GM19240 (cell line): ENCODE measurements around the gene CDK14.
"Not testable (repeated sequence)": the region's sequence is repeated elsewhere in the genome, so short reads cannot be mapped to it uniquely, and the experiment has no call there.

Source experiments
- DNase-seq: peaks from one replicate; pipeline ENCODE4 v3.0.0; 2011; ENCODE audit warnings: low spot score; ENCODE audit not compliant: insufficient read length

Gene CDK14

DNA sequence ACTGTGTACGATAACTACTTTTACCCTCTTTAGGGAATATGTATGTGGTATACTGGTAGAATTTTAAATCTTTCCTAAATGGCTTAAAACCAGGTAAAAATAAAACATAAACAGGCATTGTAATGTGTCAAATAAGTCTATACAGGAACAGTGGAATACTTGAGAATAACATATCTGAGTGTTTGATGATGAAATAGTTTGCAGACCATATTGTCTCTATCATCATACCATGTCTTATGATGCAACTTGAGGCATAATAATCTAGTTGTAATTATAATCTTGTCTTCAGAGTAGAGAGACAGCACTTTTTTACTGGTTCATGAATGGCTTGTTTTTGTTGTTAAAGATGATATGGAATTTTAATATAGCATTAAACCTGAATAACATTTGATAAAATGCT lies 293.5 kb downstream of the CDK14 start:
- DNase-seq, result no peak

DNA sequence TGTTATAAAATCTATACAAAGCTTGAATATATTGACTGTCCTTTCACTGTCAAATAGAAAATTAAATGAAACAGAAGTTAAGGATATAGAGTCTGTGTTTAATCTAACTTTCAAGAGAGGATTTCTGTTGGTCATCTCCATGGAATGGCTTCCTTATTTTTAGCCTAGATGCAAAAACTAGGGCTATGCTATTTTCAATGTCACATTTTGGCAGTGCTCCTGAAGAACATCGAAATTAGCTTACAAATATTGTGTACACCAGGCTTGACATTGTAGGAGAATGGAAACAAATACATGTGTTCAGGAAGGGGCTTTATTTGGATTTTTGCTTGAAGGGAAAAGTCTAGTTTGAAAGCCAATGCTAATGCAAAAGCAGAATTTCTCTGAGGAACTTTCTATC lies 295.4 kb downstream of the CDK14 start:
- no peak for DNase-seq

DNA sequence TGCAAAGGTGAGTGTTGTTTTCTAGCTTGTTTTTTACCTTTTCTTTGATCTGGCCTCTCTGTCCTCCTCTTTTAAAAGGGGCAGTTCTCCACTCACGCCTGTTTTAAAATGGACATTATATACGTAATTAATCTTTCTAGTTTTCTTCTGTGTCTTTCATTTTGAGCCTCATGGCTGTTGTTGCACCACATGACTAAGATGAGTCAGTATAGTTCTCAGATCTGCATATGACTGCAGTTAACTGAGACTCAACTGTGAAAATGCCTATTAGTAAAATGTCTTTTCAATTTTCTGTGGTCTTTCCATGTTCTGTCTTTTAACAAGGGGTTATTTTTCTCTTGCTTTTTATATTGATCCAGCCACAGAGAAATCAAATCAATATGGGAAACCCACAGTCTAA lies 296.1 kb downstream of the CDK14 start:
- peak; percentile 1 for DNase-seq

DNA sequence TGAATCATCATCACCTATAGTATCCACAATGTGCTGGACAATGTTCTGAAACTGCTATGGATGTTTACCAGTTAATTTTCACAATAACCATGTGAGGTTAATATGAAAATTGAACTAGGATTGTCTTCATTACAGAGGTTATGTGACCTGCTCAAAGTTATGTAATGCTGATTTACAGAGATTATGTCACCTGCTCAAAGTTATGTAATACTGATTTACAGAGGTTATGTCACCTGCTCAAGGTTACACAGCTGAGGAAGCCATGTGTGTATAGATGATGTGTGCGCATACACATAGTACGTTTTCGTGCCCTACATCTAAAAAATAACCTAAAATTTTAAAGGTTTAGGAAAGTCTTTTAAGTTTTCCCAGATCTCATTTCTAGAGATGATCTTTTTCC lies 298.0 kb downstream of the CDK14 start:
- DNase-seq, result no peak

GRCh38 chr7:90896458-90896857 lies 300.3 kb downstream of the CDK14 start:
- no peak for DNase-seq

DNA sequence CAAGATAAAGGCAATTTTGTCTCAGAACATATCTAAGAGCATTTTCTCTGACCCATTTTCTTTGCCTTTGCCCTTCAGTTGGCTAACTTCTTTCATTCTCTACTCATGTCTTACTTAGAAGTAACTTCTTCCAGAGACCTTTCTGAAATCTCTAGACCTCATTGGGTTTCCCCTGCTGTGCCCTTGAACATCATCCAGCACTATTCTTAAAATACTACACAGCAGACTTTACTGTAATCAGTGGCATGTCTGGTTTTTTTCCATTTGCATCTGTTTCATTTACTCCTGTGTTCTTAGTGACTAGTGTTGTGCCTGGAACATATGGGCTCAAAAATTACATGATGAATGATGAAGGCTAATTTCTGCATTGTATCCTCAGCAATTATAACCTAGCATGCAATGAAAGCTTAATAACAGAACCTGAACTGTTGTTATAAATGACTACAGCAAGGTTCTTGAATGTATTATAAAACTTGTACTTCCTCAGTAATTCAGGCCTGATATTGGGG lies 301.9 kb downstream of the CDK14 start:
- no peak for DNase-seq

DNA sequence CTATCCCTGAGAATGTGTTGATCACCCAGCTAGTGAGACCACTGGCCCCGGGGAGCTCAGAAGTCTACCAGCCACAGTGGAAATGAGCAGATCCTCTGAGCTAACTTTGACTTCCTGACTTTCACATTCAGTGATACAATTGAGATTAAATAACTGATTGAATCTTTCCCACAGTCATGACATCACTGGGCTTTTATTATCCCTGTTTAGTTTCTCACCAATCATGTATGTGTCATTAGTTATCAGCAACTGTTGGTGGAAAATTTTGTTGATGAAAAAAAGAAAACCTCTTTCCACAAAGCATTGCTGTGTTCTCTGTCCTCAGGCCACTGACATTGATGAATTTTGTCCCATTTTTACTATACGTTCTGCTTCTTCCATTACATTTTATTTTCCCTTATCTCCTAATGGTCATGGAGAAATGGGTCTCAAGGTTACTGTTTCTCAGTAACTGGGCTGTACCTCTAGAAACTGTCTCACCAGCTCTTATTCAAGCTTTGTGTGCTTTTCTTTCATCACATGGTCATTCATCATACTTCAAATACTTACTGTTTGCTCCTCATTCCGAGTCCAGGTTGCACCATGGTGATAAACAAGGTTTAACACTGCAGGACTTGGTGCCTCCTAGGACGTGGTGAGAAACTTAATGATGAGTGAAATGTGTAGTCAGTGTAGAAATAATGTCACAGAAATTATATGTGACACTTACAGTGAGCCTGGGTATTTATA lies 304.7 kb downstream of the CDK14 start:
- no peak for DNase-seq

DNA sequence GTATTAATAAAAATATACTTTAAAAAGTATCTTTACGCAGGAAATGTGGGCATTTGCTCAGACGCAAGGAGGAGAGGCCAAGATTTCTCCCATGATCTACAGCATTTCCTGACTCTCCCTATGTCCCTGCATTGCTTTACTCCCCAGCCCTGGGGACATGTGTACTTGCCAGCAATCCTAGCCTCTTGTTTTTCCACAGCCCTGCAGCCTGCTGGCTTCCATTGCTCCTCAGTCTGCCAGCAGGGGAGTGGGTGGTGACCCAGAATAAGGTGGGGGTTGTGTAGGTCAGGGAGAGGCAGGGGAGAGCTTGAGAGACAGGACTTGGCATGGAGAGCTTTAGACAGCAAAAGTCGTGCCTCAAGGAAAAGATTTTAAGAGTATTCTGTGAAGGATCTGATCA lies 307.7 kb downstream of the CDK14 start:
- no peak for DNase-seq

DNA sequence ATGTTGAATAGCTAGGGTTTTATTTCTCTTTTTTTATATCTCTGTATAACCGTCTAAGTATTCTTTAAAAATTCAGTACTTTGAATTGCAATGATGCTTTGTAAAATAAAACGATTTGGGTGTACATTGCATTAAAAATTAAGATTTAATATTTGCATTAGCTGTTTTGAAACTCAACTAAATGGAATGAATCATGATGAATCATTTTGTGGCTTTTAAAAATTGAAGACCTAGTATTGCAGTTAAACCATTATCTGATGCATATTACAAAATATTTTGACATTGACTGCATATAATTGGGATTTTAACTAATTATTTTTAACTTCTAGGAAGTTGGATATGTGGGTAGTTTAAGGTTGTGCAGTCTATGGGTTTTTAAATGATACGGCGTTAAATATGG lies 314.0 kb downstream of the CDK14 start:
- DNase-seq, result no peak

GRCh38 chr7:90916319-90916718 lies 320.2 kb downstream of the CDK14 start:
- DNase-seq, result no peak

DNA sequence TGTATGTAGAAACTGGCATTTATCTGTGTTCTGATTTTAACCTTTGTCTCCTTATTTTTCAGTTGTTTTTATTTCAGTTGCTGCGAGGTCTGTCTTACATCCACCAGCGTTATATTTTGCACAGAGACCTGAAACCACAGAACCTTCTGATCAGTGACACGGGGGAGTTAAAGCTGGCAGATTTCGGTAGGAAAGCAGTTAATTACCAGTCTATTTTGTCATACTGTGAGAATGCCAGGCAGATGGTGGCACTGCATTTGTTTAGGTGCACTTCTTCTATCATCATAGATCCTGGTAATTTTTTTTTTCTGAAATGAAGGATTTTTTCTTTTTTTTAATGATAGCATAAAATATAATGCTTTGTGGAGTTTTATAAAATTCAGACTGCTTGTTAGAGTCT lies 321.4 kb downstream of the CDK14 start:
- DNase-seq, result no peak

GRCh38 chr7:90918303-90918702 lies 322.2 kb downstream of the CDK14 start:
- DNase-seq, result no peak

DNA sequence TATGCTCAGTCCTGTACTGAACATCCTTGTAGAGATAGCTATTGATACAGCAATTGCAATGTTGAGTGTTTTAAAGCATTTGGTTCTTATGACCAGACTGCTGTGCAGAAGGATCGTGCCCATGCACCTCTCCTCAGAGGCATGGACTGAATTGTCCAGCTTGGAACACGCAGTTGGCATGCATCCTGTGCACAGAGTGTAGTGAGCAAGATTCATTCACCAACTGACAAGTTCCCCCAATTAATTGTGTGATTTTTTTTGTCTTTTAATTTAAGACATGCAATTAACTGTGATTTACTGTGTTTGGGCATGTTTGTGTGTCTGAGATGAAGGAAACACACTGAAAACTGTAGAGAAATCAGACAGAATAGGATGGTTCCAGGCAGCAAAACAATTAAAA lies 323.7 kb downstream of the CDK14 start:
- no peak for DNase-seq

DNA sequence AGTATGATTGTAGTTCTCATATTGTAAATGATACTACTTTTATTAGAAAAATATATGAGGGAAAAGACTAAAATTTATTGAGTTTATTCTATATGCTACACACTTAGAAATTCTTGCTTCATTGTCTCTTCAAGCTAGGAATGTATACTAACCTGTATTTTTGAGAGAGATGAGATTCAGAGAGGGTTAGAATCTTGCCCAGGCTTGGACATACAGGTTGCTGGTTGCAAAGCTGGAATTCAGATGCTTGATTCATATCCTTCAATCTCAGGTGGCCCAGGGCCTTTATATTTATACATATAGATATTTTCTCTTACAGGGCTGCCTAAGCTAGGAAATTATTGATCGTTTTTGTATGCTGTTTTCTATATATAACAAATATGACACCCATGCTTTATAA lies 324.2 kb downstream of the CDK14 start:
- no peak for DNase-seq

DNA sequence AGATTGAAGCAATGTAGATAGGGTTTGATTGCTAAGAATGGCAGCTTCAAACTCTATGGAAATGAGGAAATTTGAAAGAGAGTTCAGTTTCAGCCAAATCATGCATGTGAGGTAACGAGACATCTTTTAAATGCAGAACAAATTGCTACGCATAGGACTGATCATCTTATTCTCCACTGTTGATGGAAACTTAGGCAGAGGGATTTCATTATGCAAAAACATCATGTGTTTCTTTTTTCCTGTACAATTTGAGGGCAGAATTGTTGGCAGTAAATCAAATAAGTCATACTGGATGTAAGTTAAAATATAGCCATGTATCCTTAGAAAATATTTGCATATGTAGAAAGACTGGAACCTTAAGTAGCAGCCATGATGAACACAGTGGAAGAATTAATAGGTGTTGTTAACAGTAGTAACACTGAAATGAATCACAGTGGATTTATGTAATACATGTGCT lies 327.4 kb downstream of the CDK14 start:
- no peak for DNase-seq

DNA sequence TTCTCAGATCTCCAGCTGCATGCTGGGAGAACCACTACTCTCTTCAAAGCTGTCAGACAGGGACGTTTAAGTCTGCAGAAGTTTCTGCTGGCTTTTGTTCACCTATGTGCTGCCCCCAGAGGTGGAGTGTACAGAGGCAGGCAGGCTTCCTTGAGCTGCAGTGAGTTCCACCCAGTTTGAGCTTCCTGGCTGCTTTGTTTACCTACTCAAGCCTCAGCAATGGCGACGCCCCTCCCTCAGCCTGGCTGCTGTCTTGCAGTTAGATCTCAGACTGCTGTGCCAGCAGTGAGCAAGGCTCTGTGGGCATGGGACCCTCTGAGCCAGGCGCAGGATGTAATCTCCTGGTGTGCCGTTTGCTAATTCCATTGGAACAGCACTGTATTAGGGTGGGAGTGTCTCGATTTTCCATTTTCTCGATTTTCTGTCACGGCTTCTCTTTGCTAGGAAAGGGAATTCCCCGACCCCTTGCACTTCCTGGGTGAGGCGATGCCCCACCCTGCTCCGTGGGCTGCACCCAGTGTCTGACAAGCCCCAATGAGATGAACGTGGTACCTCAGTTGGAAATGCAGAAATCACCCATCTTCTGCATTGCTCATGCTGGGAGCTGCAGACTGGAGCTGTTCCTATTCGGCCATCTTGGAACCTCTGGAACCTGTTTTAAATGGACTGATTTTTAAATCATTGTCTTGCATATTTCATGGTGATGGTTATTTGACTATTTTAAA lies 332.7 kb downstream of the CDK14 start:
- not testable (repeated sequence) for DNase-seq

- DNase-seq, result peak; percentile 24
Measured at GRCh38 chr7:90931986-90932916, 336.1 kb downstream of the CDK14 start.

DNA sequence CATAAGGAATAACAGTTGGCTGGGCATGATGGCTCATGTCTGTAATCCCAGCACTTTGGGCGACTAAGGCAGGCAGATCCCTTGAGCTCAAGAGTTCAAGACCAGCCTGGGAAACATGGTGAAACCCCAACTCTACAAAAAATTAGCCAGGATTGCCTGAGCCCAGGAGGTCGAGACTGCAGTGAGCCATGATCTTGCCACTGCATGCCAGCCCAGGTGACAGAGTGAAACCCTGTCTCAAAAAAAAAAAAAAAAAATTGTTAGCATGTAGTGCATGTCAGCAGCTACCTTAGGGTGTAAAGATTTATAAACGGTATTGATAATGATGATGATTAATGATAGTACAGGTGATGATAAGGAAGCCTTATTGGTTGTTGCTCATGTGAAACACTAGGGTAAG lies 336.9 kb downstream of the CDK14 start:
- DNase-seq, result no peak

DNA sequence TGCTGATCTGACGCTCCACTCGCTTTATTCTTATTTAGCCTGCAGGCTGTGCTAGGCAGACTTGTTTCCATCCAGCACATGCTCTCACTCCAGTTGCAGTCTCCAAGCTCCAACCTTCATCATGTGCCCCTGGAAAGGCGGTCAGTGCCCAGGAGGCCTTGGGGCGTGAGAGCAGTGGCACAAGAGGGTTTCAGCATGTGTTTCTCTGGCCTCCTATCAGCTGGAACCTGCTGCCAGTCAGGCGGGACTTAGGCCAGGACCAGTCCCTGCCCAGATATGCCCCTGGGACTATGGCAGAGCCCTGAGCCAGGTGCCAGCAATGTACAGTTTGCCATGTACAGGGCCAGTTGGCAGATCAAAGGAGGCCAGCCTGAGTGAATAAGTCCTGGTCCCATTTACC lies 337.9 kb downstream of the CDK14 start:
- DNase-seq, result no peak

GRCh38 chr7:90938371-90938770 lies 342.2 kb downstream of the CDK14 start:
- DNase-seq, result no peak

- no peak for DNase-seq
Measured at GRCh38 chr7:90939666-90940065, 343.5 kb downstream of the CDK14 start.

- DNase-seq, result no peak
Measured at GRCh38 chr7:90944021-90944420, 347.9 kb downstream of the CDK14 start.
